H9 (cell line): Measurements from ENCODE around the gene TESK2. TPM values are rescaled to one million over a fixed set of nuclear protein-coding genes. Genes with fewer than 3 reads are reported as not detected.
"Not testable (repeated sequence)": the region's sequence is repeated elsewhere in the genome, so short reads cannot be mapped to it uniquely, and the experiment has no call there.

ENCODE experiments used
- DNase-seq: peaks from one replicate; pipeline ENCODE4 v3.0.0-alpha.2; 2017
- H2AFZ ChIP-seq: one replicate; pipeline ENCODE4 v1.6.1; 2013; ENCODE audit warnings: mild to moderate bottlenecking, low read length, control low read depth, moderate library complexity
- H2AK5ac ChIP-seq: 2 replicates; pipeline ENCODE4 v1.6.1; 2013; ENCODE audit warnings: low read length, control low read depth, mixed read lengths; ENCODE audit not compliant: insufficient read length
- H2BK120ac ChIP-seq: one replicate; pipeline ENCODE4 v1.6.1; 2013; ENCODE audit warnings: low read depth, mild to moderate bottlenecking, low read length, control low read depth, inconsistent platforms; ENCODE audit not compliant: poor library complexity, severe bottlenecking
- H2BK12ac ChIP-seq: 2 replicates; pipeline ENCODE4 v1.6.1; 2013; ENCODE audit warnings: low read length, control low read depth, mixed read lengths, low read depth; ENCODE audit not compliant: insufficient read length
- H2BK15ac ChIP-seq: 2 replicates; pipeline ENCODE4 v1.6.1; 2013; ENCODE audit warnings: low read depth, low read length, control low read depth
- H2BK20ac ChIP-seq: one replicate; pipeline ENCODE4 v1.6.1; 2013; ENCODE audit warnings: low read depth, mild to moderate bottlenecking, low read length, control low read depth, inconsistent platforms; ENCODE audit not compliant: poor library complexity, severe bottlenecking
- H2BK5ac ChIP-seq: 2 replicates; pipeline ENCODE4 v1.6.1; 2013; ENCODE audit warnings: low read length, control low read depth, mixed read lengths; ENCODE audit not compliant: insufficient read length
- H3K14ac ChIP-seq: 2 replicates; pipeline ENCODE4 v1.6.1; 2013; ENCODE audit warnings: low read length, control low read depth; ENCODE audit not compliant: insufficient read depth
- H3K18ac ChIP-seq: 2 replicates; pipeline ENCODE4 v1.6.1; 2013; ENCODE audit warnings: low read depth, mild to moderate bottlenecking, mixed read lengths, low read length, control low read depth; ENCODE audit not compliant: insufficient read length
- H3K23ac ChIP-seq: 2 replicates; pipeline ENCODE4 v1.6.1; 2013; ENCODE audit warnings: low read length, control low read depth, mixed read lengths, low read depth; ENCODE audit not compliant: insufficient read length
- H3K23me2 ChIP-seq: 2 replicates; pipeline ENCODE4 v1.6.1; 2013; ENCODE audit warnings: low read depth, mild to moderate bottlenecking, mixed read lengths, low read length, control low read depth; ENCODE audit not compliant: insufficient read length, poor library complexity, severe bottlenecking
- H3K27ac ChIP-seq: 2 replicates; pipeline ENCODE4 v1.5.1; 2013; ENCODE audit warnings: low read length, control low read depth, mixed read lengths, low read depth; ENCODE audit not compliant: insufficient read length
- H3K27me3 ChIP-seq: 2 replicates; pipeline ENCODE4 v1.6.1; 2013; ENCODE audit warnings: low read length, control low read depth, inconsistent platforms; ENCODE audit not compliant: insufficient read depth
- H3K4ac ChIP-seq: 2 replicates; pipeline ENCODE4 v1.6.1; 2013; ENCODE audit warnings: low read depth, mild to moderate bottlenecking, control low read depth, inconsistent platforms, low read length, moderate library complexity
- H3K4me1 ChIP-seq: 2 replicates; pipeline ENCODE4 v1.6.1; 2013; ENCODE audit warnings: low read length, control low read depth, inconsistent platforms; ENCODE audit not compliant: insufficient read depth
- H3K4me2 ChIP-seq: 2 replicates; pipeline ENCODE4 v1.6.1; 2013; ENCODE audit warnings: low read length, control low read depth, mixed read lengths; ENCODE audit not compliant: insufficient read length, insufficient read depth
- H3K56ac ChIP-seq: 2 replicates; pipeline ENCODE4 v1.6.1; 2013; ENCODE audit warnings: low read depth, mild to moderate bottlenecking, mixed read lengths, low read length, control low read depth; ENCODE audit not compliant: insufficient read length
- H3K79me1 ChIP-seq: 2 replicates; pipeline ENCODE4 v1.6.1; 2013; ENCODE audit warnings: low read depth, mild to moderate bottlenecking, moderate library complexity, low read length, control low read depth, inconsistent platforms; ENCODE audit not compliant: insufficient read depth, poor library complexity, severe bottlenecking
- H3K79me2 ChIP-seq: 2 replicates; pipeline ENCODE4 v1.6.1; 2013; ENCODE audit warnings: low read length, control low read depth, inconsistent platforms; ENCODE audit not compliant: insufficient read depth
- H3K9ac ChIP-seq: 2 replicates; pipeline ENCODE4 v1.6.1; 2013; ENCODE audit warnings: low read length, control low read depth, mixed read lengths; ENCODE audit not compliant: insufficient read length; ENCODE audit errors: extremely low read depth
- H3K9me3 ChIP-seq: one replicate; pipeline ENCODE4 v1.6.1; 2013; ENCODE audit warnings: low read depth, low read length, inconsistent platforms; ENCODE audit not compliant: control insufficient read depth
- H3T11ph ChIP-seq: one replicate; pipeline ENCODE4 v1.6.1; 2013; ENCODE audit warnings: mild to moderate bottlenecking, low read length, control low read depth, inconsistent platforms
- H4K20me1 ChIP-seq: one replicate; pipeline ENCODE4 v1.6.1; 2013; ENCODE audit not compliant: control insufficient read depth, insufficient read length, insufficient read depth
- H4K5ac ChIP-seq: 2 replicates; pipeline ENCODE4 v1.6.1; 2013; ENCODE audit warnings: low read depth, mild to moderate bottlenecking, mixed read lengths, low read length, control low read depth; ENCODE audit not compliant: insufficient read length
- H4K8ac ChIP-seq: replicated peaks from 2 replicates; pipeline ENCODE4 v1.6.1; 2013; ENCODE audit warnings: low read length, control low read depth, mixed read lengths, low read depth; ENCODE audit not compliant: insufficient read length
- H4K91ac ChIP-seq: 2 replicates; pipeline ENCODE4 v1.6.1; 2013; ENCODE audit warnings: low read depth, mild to moderate bottlenecking, moderate library complexity, mixed read lengths, low read length, control low read depth; ENCODE audit not compliant: insufficient read length
- H3K27ac Mint-ChIP-seq, 3 experiments: 2 replicates in 2 of 3; 3 replicates in 1 of 3; pipeline ENCODE4 v1.8.0; 2020 to 2021; ENCODE audit warnings: mixed read lengths in 3 of 3, mild to moderate bottlenecking in 1 of 3, moderate library complexity in 1 of 3
- H3K27me3 Mint-ChIP-seq: 2 replicates; pipeline ENCODE4 v1.8.0; 2021; ENCODE audit warnings: low read depth, mild to moderate bottlenecking, moderate library complexity, mixed read lengths
- H3K36me3 Mint-ChIP-seq, 3 experiments: 2 replicates in 2 of 3; 3 replicates in 1 of 3; pipeline ENCODE4 v1.8.0; 2020 to 2021; ENCODE audit warnings: low read depth in 3 of 3, mixed read lengths in 3 of 3; ENCODE audit not compliant: insufficient read depth in 1 of 3
- H3K4me1 Mint-ChIP-seq, 2 experiments: 2 replicates each; pipeline ENCODE4 v1.8.0; 2020; ENCODE audit warnings: mixed read lengths in 2 of 2
- H3K4me3 Mint-ChIP-seq, 2 experiments: 2 replicates in 1 of 2; 3 replicates in 1 of 2; pipeline ENCODE4 v1.8.0; 2020 to 2021; ENCODE audit warnings: mild to moderate bottlenecking in 2 of 2, mixed read lengths in 2 of 2, moderate library complexity in 1 of 2
- H3K9me3 Mint-ChIP-seq, 2 experiments: 2 replicates in 1 of 2; 3 replicates in 1 of 2; pipeline ENCODE4 v1.8.0; 2020; ENCODE audit warnings: mild to moderate bottlenecking in 2 of 2, mixed read lengths in 2 of 2, moderate library complexity in 1 of 2
- WGBS: extraction: QIAGEN DNeasy Blood & Tissue Kit; methylation state at CpG from one replicate; pipeline ENCODE4 v1.1.7; 2013; ENCODE audit warnings: missing lambda C conversion rate, low lambda C conversion rate, mixed read lengths; ENCODE audit not compliant: insufficient read length; ENCODE audit errors: extremely low coverage; 5-methylcytosine and 5-hydroxymethylcytosine counted together
- total RNA-seq: library from RNA; stranded (reverse); gene quantifications from 2 replicates; pipeline ENCODE4 v1.2.1, GENCODE V29; 2021
- TF ChIP-seq, protein P1 (sequence below): fragments of 200-600 bp; sonication (generic); conservative IDR thresholded peaks from 3 replicates; pipeline ENCODE4 v1.8.0; 2021; ENCODE audit warnings: antibody characterized with exemption, mild to moderate bottlenecking

Gene TESK2
- total RNA-seq, 1 experiment from 2014 or later: 7.2 TPM

DNA sequence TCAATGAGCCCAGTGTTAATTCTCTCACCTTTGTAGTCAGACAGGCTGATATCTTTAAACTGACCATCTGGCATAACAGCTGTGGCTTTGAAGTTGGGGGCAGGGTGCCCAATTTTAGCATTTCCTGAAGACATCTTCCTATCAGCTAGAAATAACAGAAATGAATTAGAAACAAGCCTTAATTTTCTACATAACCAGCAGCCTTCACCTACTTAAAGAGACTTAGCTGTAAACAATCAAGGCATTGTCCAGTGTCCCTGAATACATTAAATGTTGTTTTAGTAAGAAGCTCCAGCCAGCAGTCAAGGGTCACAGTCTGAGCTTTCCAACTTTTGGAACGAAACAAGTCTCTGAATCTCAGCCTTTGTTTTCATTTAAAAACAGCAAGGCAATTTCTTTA is 27.9 kb upstream of the TESK2 start:
- TF ChIP-seq, protein P1, sequence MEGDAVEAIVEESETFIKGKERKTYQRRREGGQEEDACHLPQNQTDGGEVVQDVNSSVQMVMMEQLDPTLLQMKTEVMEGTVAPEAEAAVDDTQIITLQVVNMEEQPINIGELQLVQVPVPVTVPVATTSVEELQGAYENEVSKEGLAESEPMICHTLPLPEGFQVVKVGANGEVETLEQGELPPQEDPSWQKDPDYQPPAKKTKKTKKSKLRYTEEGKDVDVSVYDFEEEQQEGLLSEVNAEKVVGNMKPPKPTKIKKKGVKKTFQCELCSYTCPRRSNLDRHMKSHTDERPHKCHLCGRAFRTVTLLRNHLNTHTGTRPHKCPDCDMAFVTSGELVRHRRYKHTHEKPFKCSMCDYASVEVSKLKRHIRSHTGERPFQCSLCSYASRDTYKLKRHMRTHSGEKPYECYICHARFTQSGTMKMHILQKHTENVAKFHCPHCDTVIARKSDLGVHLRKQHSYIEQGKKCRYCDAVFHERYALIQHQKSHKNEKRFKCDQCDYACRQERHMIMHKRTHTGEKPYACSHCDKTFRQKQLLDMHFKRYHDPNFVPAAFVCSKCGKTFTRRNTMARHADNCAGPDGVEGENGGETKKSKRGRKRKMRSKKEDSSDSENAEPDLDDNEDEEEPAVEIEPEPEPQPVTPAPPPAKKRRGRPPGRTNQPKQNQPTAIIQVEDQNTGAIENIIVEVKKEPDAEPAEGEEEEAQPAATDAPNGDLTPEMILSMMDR: no peak
- Histone ChIP-seq H2BK12ac (no peak overlapping the region), H3K56ac (no peak overlapping the region), H3K27me3 (no peaks in the 10 kb centered on the region), H3K9ac (no peak overlapping the region), H4K91ac (no peak overlapping the region), H4K20me1 (no peaks in the 10 kb centered on the region), H3K14ac (no peak overlapping the region), H2BK120ac (no peak overlapping the region), H3K4me1 (peaks cover 4% of the 10 kb centered on the region), H3K18ac (no peak overlapping the region), H2AFZ (no peak overlapping the region), H3K27ac (no peak overlapping the region), H3K4ac (no peak overlapping the region), H3T11ph (no peak overlapping the region), H3K79me2 (peaks cover 28% of the 10 kb centered on the region; the same call in 1 of the 2 replicates), H3K4me2 (peak overlapping the region; percentile 75), H3K23me2 (peaks cover 5% of the 10 kb centered on the region), H3K9me3 (no peaks in the 10 kb centered on the region), H4K5ac (no peak overlapping the region), H2BK20ac (no peak overlapping the region), H4K8ac (no peak overlapping the region), H2BK5ac (no peak overlapping the region), H2BK15ac (no peak overlapping the region), H2AK5ac (no peak overlapping the region), H3K23ac (no peak overlapping the region), H3K79me1 (peaks cover 3% of the 10 kb centered on the region)
- Mint-ChIP-seq H3K4me1 (peaks cover 24 to 30% of the 10 kb centered on the region in 2 experiments), H3K27me3 (no peaks in the 10 kb centered on the region), H3K27ac (no peak overlapping the region), H3K9me3 (no peaks in the 10 kb centered on the region; a peak in 2 of 5 replicates), H3K4me3 (peak overlapping the region; percentile 94 to 97), H3K36me3 (peaks cover 43 to 55% (median 47%) of the 10 kb centered on the region in 3 experiments; a peak in 6 of 7 replicates)
- WGBS: no CpG with 5 or more reads among the region's 1 CpG
- no peak for DNase-seq

DNA sequence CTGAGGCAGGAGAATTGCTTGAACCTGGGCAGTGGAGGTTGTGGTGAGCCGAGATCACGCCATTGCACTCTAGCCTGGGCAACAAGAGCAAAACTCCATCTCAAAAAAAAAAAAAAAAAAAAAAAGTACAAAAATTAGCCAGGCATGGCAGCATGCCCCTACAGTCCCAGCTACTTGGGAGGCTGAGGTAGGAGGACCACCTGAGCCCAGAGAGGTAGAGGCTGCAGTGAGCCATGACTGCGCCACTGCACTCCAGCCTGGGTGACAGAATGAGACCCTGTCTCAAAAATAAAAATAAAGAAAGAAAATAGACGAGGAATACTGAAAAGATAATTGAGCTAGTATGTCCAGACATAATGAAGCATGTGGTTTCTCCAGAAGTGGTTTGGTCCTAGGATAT is 27.4 kb upstream of the TESK2 start:
- not testable (repeated sequence) for H2BK20ac ChIP-seq, H3K27ac ChIP-seq, H3T11ph ChIP-seq, H3K23ac ChIP-seq, H2AFZ ChIP-seq, H3K79me1 ChIP-seq, H2BK5ac ChIP-seq, H4K8ac ChIP-seq, H3K4me1 ChIP-seq, H3K4me2 ChIP-seq, H2BK12ac ChIP-seq, H4K5ac ChIP-seq, H4K91ac ChIP-seq, H3K14ac ChIP-seq, H3K9me3 Mint-ChIP-seq, H2BK120ac ChIP-seq, H3K27me3 ChIP-seq, H3K9ac ChIP-seq, H3K23me2 ChIP-seq, H3K27me3 Mint-ChIP-seq, H3K9me3 ChIP-seq, H2AK5ac ChIP-seq, H3K4ac ChIP-seq, H4K20me1 ChIP-seq, H3K18ac ChIP-seq, DNase-seq, H3K56ac ChIP-seq, H2BK15ac ChIP-seq
- peaks cover 28% of the 10 kb centered on the region; the same call in 1 of the 2 replicates for H3K79me2 ChIP-seq
- Mint-ChIP-seq H3K4me1 (peaks cover 21 to 27% of the 10 kb centered on the region in 2 experiments), H3K4me3 (peak overlapping the region in 1 of 2 experiments; percentile 97; a peak in 2 of 5 replicates), H3K36me3 (peaks cover 48 to 60% (median 53%) of the 10 kb centered on the region in 3 experiments; a peak in 6 of 7 replicates), H3K27ac (peak overlapping the region in 1 of 3 experiments; percentile 77; a peak in 1 of 7 replicates)
- WGBS: no CpG with 5 or more reads among the region's 4 CpGs
